Activated T-cell treated with anti-CD3 and anti-CD28 coated beads for 1 hour (primary cell): ENCODE results near the gene MSX2.
"Not testable (repeated sequence)": the region's sequence is repeated elsewhere in the genome, so short reads cannot be mapped to it uniquely, and the experiment has no call there.

ENCODE experiments used
- DNase-seq: peaks from one replicate; pipeline ENCODE4 v3.0.0-alpha.2; 2020; ENCODE audit warnings: low read depth

MSX2 gene

DNA sequence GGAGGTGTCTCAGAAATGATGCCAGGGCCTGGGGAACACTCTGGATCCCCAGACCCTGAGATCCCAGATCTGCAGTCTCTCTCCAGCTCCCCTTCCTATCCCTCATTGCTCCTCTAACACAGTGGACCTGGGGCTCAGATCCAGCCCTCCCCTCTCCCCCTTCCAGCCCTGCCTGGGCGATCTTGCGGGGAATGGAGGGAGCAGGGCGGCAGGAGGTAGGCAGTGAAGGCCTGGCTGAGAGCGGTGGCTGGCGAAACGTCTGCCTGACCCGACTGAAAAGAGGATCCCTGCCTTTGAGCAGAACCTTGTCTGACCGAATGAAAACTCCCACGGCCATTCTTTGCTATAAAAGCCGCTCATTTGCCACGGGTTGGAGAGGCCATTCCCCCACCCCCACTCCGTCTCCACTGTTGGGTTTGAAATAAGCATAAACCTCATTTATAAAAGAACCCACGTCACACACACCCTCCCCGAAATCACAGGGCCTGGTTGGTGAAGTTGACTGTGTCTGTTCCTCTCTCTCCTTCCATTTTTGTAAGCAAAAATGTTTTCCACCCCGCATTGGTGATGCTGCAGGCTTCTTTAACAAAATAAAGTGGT, 8.8 kb downstream of the MSX2 start:
- DNase-seq = no peak

DNA sequence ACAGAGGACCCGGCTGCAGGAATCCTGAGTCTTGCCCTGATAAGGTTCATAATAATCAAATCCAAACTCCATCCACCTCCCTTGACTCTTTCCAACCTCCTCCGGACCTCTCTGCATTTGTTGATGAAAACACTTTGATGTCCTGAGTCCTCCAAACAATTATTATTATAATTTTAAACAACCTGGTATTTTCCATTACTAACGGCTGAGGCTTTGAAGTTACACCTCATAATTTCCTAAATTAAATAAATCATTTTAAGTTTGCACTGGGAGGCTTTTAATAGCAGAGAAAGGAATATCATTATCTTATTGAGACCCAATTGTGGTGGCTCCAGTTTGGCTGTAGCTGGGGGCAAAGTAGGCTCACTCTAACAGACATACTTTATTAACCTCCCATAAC, 9.5 kb downstream of the MSX2 start:
- no peak for DNase-seq

DNA sequence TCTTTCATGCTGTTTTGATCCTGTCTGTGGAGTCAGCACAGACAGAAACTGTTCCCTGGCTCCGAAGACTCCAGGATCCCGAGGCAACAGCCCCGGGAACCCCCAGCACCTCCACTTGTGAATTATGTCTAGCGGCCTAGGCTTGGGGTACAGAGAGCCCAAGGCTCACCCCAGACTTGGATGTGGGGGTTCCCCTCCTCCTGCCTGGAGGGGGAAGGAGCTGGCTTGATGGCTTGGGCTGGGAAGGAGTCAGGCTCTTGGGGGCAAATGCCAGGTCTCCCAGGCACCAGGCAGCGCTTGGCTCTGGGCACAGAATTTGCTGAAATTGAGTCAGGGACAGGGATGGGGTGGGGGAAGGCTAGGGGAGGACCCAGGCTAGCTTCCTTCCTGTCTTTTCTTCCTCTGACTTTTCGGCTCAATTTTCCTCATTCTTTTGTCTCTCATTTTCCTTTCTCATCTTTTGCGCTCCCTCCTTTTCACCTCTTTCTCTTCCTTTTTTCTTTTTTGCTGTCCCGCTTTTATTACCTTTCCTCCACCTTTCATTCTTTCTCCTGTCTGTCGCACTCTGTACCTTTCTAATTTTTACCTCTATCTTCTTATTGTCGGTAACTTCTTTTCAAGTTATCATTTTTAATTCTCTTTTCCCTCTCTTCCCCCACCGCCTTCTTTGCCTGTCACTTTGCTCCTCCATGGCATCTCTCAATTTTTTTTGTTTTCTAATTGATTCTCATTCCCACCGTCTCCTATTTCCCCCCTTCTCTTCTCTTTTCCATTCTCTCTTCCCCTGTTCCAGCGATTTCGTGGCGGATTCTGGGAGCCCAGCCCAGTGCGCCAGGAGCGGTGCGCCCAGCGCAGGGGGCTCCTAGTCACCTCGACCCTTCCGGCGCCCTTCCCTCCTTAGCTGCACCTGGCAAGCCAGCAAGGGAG, 10.5 kb downstream of the MSX2 start:
- DNase-seq = no peak

DNA sequence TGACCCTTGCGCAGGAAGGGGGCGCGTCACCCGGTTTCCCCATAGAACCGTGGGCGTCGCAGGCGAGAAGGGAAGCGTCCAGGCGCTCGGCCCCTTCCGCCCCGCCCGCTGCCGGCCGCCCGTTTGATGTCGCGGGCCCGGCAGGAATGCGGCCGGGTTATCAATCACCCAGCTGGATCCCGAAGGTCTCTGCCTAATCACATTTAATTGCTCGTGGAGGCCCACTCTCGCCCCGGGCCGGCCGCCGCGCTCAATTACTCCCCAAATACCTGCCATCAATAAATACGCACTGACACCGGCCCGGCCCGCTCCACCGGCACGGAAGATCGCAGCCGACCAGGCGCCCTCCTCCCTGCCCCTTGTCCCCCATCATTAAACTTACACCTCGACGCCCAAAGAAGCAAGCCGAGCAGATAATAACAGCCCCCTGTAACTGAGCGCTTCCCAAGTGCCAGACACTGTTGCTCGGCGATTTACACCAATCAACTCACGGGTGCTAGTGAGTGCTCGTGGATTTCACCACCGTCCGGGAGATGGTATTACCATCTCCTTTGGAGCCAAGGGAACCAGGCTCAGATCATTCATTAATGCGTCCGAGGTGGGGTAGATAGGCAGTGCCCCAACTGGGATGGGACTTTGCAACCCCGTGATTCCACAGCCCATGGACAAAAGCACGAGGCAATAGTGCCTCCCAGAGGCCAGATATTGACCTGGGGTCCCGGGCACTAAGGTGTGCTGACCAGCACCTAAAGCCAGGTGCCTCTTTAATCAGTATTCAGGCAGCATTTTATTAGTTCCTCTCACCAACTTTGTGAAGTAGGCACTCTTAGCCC, 11.3 kb downstream of the MSX2 start:
- no peak for DNase-seq

DNA sequence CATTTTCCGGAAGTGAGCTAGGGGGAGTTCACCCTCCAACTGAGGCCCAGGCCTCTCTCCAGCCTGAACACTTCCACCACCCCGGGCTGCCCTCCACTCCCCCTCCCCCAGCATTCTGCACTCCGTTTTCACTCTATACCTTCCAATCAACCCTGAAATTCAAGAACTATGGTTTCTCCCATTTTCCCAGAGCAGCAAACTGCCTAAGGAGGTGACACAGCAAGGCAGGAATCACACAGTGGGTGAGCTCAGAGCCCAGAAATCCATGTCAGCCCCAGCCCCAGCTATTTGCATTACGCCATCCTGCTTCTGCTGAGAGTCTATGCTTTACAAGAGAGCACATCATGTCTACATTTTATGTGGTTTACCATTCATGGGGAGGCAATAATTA, 11.9 kb downstream of the MSX2 start:
- no peak for DNase-seq

DNA sequence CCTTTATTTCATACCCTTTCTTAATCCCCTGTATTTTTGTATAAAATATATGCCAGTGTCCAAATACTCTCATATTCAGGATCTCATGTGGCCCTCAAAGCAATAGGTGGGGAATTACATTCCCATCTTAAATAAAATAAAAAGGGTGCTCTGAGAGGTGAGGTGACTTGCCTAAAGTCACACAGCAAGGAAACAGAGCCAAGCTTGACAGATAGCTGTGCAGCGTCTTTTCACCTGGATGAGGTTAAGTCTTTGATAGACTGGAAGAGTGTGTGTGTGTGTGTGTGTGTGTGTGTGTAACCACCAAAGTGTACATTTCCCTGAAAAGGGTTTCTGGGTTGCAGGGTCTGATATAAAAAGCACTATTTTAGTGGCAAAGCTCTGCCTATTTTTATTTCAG, 12.4 kb downstream of the MSX2 start:
- DNase-seq = no peak

DNA sequence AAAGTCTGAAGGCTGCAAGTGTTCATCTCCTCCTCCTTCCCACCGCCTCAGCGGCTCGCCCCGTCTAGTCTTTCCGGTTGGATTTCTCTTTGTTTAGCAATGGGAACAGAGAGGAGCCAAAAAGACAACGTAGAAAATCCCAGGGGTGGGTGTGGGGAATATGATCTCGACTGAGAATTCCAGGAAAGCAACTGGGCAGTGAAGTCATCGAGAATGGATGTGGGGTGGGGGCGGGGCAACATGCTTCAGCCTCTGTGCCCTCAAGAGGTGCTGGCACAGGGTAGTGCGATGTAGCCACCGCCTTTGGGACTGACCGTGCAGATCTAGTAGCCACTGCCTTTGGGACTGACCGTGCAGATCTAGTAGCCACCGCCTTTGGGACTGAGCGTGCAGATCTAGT, 12.9 kb downstream of the MSX2 start:
- no peak for DNase-seq

DNA sequence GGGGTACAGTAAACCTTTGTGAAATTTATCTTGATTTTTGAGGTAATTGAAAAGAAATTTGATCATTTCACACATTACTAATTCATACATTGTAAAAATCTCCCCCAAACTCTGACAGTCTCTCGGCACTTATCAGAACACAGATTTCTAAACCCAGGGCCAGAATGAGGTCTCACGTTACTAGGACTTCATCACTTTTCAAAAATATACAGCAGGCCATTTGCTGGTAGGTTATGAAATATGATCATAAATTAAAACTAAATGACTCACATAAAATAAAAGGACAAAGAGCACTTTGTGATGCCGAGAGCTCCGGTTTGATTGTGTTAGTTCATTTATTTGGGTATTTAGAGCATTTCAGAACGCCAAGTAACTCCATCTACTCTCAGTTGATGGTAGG, 17.0 kb downstream of the MSX2 start:
- no peak for DNase-seq

DNA sequence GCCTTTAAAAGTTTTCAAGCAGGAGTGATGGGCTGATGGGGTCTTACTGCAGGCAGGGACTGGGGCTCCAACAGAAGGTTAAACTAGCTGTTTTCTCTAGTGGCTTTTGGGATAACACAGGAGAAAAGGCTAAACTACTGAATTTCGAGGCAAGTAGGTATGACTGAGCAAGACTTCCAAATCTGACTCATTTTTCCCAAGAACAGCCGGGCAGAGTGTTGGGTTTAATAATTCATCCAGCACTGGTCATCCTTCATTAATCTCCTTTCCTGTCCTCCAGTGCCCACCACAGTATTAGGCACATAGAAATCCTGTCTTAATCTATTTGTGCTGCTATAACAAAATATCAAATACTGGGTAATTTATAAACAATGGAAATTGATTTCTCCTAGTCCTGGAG, 20.5 kb downstream of the MSX2 start:
- DNase-seq = no peak

DNA sequence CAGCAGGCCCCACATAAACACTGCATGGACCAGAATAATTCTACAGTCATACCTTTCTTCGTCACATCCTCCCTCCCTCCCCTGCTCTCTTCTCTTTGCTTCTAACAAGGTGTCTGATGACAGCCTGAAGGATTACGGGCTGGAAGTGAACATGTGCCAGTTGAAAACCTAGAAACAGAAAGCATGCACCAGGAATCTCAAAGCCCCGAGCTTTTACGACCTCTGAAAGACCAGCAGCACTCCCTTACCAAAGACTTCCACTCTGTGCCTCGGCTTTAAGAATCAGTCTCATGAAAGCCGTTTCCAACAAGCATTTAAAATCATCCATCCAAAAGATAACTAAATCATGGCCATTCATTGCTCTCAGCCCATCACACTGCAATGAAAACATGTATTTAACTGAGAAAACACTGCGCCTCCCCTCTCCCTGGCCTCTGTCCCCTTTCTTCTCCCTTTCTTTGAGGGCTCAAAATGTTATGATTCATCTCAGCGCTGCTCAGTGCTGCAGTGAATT, 21.3 kb downstream of the MSX2 start:
- no peak for DNase-seq

DNA sequence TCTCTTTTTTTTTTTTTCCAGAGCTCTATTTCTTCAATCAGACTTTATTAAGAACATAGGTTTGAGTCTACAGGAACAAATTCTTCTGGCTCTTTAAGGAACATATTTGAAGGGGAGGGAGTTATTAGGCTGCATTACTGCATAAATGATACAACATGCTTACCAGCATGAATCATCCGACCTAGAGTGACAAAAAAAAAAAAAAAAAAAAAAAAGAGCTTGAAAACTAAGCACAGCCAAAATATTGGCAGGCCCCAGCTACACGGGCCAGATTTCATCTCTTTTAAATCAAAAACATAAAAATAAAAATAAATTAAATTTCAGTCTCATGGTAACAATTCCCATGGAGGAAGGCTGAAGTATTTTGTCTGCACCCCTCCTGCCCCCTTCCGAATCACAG, 26.3 kb downstream of the MSX2 start:
- DNase-seq = no peak

DNA sequence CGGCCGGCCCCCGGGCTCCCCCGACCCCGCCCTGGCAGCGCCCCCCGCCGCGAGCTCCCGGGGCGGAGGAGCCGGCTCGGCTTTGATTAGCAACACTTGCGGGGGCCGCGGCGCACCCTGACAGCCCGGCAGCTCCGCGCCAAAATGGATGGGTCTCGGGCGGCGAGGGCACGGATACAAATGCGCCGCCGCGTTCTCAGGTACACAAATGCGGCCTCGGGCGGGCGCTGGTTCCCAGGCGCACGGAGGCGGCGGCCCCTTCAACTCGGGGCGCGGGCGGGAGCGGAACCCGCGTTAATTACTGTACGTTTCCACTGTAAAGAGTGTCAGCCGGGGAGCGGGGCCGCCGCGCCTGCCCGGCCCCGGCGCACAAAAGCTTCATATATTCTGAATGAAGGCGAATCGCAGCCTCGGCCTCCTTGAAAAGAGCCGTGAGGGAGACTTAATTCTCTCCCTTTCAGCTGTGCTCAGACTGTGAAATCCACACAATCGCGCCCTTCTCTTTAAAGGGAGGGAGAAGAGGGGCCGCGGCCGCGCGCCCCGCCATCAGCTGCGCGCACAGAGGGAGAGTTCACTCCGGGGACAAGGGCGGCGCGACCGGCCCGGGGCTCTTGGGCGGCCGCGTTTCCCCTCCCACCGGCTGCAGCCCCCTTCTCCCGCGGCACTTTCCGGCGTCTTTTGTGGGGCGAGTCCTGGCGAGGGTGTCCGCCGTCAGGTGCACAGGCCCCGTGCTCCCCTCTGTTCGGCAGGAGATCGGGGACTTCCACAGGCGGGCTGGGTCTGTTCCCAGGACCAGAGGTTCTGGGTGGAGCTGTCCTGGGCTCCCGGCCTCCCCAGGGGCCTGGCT, 27.0 kb downstream of the MSX2 start:
- DNase-seq = no peak

DNA sequence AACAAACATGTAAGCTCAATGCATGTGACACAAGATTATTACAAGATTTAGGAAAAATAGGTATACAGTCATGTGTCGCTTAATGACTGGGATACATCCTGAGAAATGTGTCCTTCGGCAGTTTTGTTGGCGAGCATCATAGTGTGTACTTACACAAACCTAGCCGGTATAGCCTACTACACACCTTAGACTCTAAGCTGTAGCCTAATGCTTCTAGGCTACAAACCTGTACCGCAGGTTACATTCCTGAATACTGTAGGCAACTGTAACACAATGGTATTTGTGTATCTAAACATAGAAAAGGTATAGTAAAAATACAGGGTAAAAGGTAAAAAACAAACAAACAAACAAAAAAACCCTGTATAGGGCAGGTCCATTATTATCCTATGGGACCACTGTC, 27.7 kb downstream of the MSX2 start:
- no peak for DNase-seq

DNA sequence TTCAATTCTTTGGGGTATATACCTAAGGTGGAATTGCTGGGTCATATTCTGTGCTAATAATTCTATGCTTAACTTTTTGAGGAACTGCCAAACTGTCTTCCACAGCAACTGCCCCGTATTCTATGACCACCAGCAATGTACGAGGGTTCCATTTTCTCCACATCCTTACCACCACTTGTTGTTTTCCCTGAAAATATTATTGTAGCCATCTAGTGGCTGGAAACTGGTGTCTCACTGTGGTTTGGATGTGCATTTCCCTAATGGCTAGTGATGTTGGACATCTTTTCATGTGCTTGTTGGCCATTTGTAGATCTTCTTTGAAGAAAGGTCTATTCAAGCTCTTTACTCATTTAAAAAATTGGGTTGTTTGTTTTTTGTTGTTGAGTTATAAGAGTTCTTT, 30.7 kb downstream of the MSX2 start:
- DNase-seq = no peak

DNA sequence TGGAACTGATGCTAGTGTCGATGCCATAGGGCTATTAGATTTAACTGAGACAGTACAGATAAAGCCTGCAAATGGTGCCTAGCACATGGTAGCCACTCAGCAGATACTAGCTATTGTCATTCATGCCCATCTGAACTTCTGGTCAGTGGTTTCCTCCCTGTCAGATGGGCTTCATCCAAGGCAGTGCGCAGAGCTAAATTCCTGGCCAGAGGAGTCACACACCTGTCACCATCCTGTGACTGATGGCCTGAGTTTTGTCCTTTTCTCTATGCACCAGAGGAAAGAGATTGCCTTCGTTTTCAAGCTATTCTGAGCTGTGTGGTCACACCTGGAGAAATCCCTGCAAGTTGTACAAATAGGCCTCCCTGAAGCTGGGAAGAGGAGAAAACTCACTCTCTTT, 34.7 kb downstream of the MSX2 start:
- no peak for DNase-seq

DNA sequence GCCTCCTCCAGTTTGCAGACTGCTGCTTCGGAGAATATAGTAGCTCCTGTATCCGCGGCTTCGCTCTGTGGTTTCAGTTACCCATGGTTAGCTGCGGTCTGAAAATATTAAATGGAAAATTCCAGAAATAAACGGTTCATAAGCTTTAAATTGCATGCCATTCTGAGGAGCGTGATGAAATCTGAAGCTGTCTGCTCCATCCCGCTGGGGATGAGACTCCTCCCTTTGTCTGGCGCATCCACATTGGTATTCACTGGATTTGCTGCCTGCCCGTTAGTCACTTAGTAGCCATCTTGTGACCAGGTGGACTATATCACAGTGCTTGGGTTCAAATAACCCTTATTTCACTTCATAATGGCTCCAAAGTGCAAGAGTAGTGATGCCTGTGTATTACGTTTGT, 36.3 kb downstream of the MSX2 start:
- DNase-seq = no peak

DNA sequence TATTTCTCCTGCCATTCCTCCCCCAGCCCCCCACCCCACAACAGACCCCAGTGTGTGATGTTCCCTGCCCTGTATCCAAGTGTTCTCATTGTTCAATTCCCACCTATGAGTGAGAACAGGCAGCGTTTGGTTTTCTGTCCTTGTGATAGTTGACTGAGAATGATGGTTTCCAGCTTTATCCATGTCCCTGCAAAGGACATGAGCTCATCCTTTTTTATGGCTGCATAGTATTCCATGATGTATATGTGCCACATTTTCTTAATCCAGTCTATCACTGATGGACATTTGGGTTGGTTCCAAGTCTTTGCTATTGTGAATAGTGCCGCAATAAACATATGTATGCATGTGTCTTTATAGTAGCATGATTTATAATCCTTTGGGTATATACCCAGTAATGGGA, 37.0 kb downstream of the MSX2 start:
- DNase-seq = not testable (repeated sequence)

DNA sequence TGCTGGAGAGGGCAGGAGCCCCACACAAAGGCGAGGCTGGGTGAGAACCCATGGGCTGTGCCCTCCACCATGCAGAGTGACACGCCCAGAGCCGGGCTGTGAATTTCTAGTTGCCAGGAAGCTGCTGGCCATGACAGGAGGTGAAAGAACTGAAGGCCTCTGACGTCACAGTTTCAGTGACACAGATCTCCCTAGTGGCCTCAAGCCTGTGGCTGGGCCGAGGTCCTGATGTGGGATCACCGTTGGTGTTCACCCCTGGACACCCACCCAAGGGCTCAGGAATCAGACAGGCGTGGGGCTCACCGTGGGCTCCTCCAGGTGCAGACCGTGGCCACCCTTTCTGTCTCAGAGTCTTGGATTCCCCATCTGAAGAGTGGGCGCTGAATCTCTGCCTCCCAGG, 39.9 kb downstream of the MSX2 start:
- no peak for DNase-seq

DNA sequence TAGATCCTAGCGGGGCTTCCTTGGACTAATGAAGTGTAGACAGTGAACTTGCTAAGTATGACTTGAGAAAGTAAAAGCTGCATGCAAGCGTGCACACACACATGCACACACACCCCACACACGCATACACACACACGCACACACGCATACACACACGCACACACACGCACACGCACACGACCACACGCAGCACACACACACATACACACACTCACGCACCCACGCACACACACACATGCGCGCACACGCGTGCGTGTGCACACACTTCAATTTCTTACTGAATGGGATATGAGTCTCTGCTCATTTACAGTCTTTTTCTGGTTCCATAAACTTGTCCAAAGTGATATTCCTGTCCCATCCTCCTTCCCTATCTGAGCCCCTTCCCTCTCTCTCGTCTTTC, 41.2 kb downstream of the MSX2 start:
- no peak for DNase-seq

DNA sequence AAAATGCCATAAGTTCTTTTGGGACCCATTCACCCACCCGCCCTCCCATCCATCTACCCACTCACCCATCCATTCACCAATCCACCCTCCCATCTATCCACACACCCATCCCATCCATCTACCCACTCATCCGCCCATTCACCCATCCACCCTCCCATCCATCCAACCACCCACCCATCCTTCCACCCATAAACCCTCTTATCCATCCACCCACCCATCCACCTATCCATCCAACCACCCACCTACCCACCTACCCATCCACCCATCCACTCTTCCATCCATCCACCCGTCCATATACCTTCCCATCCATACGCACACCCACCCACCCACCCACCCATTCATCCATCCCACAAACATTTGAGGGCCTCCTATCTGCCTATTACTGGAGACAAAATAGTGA, 43.3 kb downstream of the MSX2 start:
- DNase-seq = no peak

DNA sequence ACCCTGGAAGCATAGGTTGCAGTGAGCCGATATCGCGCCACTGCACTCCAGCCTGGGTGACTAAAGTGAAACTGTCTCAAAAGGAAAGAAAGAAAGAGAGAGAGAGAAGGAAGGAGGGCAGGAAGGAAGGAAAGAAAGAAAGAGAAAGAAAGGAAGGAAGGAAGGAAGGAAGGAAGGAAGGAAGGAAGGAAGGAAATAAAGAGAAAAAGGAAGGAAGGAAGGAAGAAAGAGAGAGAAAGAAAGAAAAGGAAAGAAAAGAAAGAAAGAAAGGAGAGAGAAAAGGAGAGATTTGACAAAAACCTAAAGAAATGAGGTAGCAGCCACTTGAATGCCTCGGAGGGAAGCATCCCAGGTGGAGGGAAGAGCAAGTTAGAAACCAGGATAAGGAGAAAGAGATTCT, 44.6 kb downstream of the MSX2 start:
- no peak for DNase-seq

DNA sequence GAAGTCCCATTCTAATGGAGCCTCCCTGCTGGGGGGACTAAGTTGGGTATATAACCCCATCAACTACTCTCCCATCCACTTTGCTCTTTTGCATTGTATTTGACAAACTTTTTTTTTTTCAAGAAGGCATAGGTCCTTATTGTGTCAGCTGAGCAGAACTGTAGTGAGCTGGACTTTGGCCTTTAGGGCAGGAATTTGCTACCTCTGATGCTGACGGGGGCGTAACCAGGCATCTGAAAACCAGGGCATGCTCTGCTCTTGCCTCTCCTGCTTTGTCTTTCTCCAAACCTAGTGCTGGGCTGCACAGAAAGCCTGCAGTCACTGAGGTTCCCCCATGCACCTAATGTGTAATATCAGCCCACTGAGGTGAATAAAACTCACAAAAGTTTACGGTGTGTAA, 49.0 kb downstream of the MSX2 start:
- DNase-seq = no peak
